ENCODE data around the gene RAB10.

- TF ChIP-seq POLR2A (IDR thresholded peaks at IDR 0.05; ENCODE audit: low read depth, low read length) (no peak), POLR2AphosphoS5 (IDR thresholded peaks at IDR 0.05; ENCODE audit: low read depth, low read length) (no peak), SPI1 (IDR thresholded peaks at IDR 0.05; ENCODE audit: low read depth, low read length) (no peak), TAF1 (IDR thresholded peaks at IDR 0.05; ENCODE audit: low read depth, low read length) (no peak), POU2F2 (IDR thresholded peaks at IDR 0.05; ENCODE audit: low read depth, low read length) (no peak), PAX5 (IDR thresholded peaks at IDR 0.05; ENCODE audit: insufficient read depth, low read length, severe bottlenecking) (no peak)
These were observed 138.4 kb downstream of the RAB10 start for GRCh38 chr2:26172189-26172870.

All from GM12891 (cell line).